ENCODE measurements around the gene ARX.
A peak's percentile ranks its signal among the peaks of the same experiment; 100 is the strongest.

The ARX gene

GRCh38 chrX:25015486-25016360, at the start of gene ARX:
Gene ARX (minus strand): TSS chrX:25015965. CDS start chrX:25015737, 228 bp downstream.
- no peak for FAIRE-seq

- FAIRE-seq, result no peak
Measured at GRCh38 chrX:25059273-25059672, 43.5 kb upstream of the ARX start.

- FAIRE-seq, result no peak
Measured at GRCh38 chrX:25052798-25053534, 37.2 kb upstream of the ARX start.

DNA sequence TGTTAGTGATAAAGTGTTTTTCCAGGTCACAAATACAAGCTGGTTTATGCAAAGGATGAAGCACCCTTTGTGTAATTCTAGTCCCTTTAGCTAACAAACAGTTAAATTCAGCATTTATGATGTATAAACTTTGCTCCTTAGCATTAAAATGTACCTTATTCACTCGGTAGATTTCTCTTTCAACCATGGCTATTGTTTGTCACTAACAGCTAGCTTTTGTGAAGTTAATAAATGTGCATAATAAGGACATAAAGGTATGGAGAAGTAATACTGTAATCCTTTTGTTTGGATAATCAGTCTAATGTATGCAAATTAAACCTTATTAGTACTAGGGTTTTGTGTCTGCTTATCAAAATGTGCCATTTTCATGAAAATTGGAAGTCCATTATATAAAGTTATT, 34.2 kb upstream of the ARX start:
- peak; percentile 96 for FAIRE-seq

GRCh38 chrX:25049357-25049756, 33.6 kb upstream of the ARX start:
- FAIRE-seq, result peak; percentile 65

DNA sequence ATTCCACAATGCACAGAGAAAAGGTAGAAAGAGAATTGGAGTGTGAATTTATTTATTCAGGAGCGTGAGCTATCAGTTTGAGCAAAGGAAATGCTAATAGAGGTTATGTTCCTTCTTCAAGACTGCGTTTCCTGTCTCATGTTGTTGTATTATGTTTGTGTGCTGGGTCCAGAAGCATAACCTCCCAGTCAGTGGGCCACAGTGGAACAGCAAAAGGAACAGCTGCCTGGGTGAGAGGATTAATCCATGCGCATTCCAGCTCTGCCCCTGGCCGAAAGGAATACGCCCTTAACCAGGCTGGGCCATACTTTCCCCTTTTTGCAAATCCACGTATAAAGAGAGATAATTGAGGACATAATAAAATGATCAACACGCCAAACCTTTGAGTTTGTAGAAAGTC, 32.4 kb upstream of the ARX start:
- FAIRE-seq, result no peak

GRCh38 chrX:25043192-25043591, 27.4 kb upstream of the ARX start:
- FAIRE-seq, result no peak

- no peak for FAIRE-seq
Measured at GRCh38 chrX:25039036-25039435, 23.3 kb upstream of the ARX start.

DNA sequence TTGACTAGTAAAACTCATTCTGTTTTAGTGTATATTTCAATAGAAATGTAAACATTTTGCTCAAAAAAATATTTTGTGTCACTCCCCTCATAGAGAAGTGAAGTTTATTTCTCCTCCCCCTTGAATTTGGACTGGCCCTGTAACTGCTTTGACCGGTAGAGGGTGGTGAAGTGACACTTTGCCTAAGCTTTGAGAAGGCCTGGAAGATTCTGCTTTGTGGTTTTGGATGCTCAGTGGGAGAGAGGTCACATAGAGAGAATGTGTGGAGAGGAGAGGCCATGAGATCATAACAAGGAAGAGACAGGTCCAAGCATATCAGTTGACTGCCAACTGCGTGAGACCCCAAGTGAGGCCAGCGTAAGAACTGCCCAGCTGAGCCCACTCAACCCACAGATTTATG, 19.1 kb upstream of the ARX start:
- FAIRE-seq, result no peak

DNA sequence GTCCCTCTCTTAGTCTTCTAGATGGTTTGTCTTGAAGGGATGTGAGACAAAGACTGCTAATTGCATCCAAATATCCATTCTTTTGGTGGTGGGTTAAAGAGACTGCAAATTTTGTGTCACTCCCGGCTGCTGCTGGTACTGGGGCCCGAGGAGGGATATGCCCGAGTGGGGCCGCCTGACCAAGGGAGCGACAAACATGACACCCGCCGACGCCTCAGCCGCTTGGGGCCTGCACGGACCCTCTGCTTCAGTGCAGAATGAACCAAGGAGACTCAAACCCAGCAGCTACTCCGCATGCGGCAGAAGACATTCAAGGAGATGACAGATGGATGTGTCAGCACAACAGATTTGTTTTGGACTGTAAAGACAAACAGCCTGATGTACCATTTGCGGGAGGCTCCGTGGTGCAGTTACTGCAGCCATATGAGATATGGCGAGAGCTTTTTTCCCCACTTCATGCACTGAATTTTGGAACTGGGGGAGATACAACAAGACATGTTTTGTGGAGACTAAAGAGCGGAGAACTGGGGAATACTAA, 13.6 kb upstream of the ARX start:
- FAIRE-seq, result no peak

DNA sequence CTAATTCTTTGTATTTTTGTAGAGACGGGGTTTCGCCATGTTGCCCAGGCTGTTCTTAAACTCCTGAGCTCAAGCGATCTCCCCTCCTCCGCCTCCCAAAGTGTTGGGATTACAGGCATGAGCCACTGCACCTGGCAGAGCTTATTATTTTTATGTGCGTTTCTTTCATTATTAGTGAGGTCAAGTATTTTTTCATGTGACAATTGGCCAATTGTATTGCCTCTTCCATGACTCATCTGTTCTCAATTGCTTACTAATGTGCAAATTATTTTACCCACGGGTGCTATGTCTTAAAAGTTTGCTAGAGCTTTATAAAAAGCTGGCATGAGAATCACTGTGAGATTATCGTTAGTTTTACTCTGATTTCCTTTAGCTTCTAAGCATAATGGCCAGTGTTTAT, 13.0 kb upstream of the ARX start:
- no peak for FAIRE-seq

- FAIRE-seq, result no peak
Measured at GRCh38 chrX:25026576-25026975, 10.8 kb upstream of the ARX start.

DNA sequence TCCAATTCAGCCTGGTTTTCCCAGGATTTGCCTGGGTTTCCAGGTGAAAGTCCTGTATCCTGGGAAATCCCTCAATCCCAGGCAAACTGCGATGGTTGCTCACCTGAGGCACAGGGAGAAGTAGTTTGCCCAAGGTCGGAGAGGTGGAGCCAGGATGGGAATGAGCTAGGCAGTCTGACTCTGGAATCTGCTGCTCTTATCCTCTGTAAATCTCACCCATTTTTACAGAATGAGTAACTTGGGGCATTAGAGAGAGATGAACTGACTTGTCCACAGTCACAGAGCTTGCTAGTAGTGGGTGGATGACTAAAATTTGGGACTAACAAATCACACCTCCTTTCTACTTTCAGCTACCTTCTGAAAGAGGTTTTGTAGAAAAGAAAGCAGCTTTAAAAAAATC, 9.8 kb upstream of the ARX start:
- FAIRE-seq, result no peak

GRCh38 chrX:25023908-25024307, 8.1 kb upstream of the ARX start:
- no peak for FAIRE-seq

- no peak for FAIRE-seq
Measured at GRCh38 chrX:25022499-25023325, 6.9 kb upstream of the ARX start.

DNA sequence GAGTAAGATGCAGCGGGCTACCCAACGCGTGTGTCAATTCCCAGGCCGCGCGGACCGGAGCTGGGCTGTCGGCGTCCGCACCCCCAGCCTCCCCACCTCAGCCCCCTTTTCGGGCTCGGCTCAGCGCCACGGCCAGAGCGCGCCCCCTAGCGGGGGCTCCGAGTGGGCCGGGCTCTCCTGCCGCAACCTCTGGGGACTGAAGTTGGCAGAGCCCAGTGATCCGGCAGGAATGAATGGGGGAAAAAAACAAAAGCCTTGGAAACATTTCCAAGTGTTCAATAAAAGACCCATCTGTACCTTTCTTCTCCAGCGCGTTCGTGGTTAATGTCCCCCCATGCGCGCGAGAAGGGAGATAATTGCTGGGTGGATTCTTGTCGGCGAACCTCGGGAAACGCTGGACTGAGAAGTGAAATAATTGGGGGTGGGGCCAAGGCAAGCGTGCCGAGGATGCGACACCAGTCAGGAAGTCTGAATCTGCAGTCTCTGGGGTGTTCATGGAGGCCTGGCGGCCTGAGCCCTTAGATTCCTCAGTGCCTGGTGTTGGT, 5.2 kb upstream of the ARX start:
- FAIRE-seq, result no peak

GRCh38 chrX:25020391-25020904, 4.7 kb upstream of the ARX start:
- no peak for FAIRE-seq

DNA sequence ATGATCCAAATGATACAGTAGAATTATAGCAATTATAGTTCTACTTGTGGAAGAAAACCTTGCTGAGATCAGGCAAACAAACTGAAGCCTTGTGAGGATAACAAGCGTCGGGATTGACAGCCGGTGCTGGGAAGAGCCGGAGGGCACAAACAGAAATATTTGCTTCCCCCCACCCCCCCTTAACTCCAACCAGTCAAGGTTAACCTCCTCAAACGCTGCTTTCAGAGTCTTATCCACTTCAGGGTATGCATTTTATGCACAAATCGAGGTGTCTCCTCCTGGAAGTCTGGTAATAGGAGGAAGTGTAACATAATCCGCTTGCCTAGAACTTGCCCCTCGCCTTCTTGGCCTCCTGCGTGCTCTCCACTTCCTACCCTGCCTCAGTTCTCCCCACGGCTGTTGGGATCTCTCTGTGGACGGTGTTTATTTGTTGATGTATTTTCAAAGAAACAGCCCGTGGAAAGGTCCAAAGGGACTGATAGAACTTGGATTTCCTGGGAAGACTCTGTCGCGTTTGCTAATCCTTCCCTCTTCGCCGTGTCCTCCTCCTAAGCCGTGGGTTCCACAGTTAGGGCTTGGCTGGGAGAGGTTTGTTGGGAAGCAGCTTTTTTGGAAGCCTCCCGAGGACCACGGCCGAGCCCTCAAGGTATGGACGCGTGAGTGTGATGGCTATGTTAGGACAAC, 4.1 kb upstream of the ARX start:
- FAIRE-seq, result no peak

DNA sequence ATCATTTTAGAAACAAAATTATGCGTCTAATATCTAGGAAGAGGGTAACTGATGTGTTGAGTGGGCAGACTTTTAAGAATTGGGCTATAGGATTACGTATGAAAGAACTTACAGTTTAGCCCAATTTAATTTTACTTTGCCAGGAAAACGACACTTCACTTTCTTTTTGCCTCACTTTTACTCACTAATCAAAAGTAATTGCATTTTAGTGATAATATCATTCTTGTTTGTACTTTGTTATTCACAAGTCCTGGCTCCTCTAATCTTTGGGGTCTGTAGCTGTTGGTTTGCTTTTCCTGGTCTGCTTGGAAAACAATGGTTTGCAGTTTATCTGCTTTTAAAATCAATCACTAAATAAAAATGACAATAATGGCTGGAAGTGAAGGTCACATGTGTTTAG, 2.9 kb upstream of the ARX start:
- FAIRE-seq, result no peak

DNA sequence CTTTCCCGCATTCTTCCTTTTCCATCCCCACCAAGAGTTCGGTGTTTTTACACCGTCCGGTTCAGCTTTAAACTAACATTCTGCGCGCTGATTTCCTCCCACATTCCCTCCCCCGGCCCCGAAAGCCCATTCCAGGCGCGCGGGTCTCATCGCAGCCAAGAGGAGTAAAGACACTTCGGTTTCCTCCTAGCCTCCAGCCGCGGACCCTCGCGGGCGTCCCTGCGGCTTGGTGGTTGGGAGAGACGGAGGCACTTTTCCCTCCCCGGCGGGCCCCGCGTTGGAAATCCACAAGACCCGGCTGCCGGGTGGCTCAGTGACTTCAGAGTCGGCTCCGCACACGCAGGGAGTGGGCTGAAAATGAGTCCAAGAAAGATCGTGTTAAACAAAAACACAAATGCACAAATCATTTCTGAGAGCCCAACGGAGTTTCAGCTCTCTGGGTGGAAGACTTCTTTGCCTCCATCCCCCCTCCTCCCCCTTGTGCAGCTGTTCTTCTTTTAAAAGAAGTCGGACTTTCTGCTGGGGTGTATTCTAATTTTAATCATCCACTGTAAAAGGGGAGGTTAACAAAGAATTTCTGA, 2.0 kb upstream of the ARX start:
- FAIRE-seq, result no peak

DNA sequence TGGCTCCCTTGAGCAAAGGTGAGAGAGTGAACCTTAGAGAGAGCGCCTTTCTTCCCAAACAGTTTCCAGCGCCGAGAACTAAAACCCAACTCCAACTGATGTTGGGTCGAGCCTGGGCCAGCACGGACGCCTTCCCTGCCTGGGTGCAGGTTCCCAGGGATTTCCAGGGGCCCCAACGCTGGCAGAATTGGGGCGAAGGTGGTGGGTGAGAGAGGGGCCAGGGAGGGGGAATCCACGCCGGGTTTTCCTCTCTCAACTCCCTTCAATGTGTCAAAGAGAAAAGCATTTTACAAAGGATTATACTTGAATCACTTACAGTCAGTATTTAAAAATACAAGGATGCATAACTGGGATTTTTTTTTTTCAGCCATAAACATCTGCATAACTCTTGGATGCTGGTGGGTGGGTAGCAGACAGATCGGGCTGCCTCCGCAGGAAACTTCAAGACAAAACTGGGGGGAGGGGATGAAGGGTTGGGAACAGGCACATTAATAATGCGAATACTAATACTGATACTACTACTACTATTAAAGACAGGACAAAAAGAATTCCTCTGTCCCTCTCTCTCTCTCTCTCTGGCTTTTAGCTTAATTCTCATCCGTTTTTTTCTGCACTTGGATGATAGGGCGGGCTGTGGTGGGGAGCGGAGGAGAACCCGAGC, 1.3 kb upstream of the ARX start:
- FAIRE-seq, result no peak
